ENCODE measurements around the gene PGA5.
A peak's percentile ranks its signal among the peaks of the same experiment; 100 is the strongest.
"Not testable (repeated sequence)": the region's sequence is repeated elsewhere in the genome, so short reads cannot be mapped to it uniquely, and the experiment has no call there.

PGA5 gene

DNA sequence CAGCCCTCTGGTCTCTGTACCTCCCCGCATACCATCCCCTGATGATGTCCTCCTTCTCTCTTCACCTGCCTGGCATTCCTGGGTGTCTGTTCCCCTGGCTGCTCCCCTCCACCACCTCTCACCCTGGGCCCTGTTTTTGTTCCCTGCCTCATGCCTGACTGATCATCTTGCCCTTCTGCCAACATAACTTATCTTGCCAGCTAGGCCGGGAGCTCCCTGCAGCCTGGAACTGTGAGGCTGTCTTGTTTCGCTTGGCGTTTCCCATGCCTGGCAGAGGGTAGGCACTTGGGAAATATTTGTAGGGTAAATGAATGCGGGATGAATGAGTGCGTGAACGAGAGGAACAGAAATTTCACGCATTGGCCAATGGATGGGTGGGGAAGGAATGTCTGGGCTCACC is 8.2 kb downstream of the PGA5 start:
- H3K9me3 Mint-ChIP-seq, H3K4me3 Mint-ChIP-seq, H3K36me3 Mint-ChIP-seq, H3K4me1 Mint-ChIP-seq, ATAC-seq, H3K27ac Mint-ChIP-seq: not testable (repeated sequence)
- H3K27me3 Mint-ChIP-seq: peaks cover 14% of the 10 kb centered on the region

DNA sequence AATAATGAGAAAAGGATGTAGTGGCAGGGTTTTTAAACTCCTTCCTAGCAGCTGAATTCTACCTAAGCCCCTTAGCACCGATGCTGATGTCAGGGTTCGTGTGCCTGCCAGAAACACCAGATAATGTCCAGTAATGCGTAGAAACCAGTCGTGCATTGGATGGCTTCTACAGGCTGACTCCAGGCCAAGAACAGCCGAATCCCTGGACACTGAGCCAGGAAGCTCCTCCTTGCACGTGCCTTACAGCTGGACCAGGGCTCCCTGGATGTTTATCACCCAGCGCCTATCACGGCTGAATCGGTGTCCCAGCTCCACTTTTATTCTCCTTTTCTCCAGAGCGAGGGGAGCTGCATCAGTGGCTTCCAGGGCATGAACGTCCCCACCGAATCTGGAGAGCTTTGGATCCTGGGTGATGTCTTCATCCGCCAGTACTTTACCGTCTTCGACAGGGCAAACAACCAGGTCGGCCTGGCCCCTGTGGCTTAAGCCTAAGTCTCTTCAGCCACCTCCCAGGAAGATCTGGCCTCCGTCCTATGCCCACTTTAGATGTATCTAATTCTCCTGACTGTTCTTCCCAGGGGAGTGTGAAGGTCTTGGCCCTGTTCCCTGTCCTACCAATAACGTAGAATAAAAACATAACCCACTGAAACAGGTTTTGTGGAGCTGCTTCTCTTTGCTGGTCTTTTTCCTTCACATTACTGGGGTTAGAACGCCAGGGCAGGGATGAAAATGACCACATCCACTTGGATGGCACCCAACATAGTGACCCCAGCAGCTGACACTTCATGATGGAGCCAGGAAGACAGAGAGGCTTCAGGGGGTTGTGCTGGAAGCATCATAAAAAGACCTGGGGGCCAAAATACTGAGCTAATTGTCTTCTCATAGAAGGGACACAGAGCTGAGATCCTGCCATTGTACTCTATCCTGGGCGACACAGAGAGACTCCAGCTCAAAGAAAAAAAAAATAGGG is 10.1 kb downstream of the PGA5 start:
- not testable (repeated sequence) for ATAC-seq, H3K9me3 Mint-ChIP-seq, H3K4me3 Mint-ChIP-seq, H3K27ac Mint-ChIP-seq, H3K36me3 Mint-ChIP-seq
- peaks cover 14% of the 10 kb centered on the region for H3K27me3 Mint-ChIP-seq
- peaks cover 14% of the 10 kb centered on the region for H3K4me1 Mint-ChIP-seq

DNA sequence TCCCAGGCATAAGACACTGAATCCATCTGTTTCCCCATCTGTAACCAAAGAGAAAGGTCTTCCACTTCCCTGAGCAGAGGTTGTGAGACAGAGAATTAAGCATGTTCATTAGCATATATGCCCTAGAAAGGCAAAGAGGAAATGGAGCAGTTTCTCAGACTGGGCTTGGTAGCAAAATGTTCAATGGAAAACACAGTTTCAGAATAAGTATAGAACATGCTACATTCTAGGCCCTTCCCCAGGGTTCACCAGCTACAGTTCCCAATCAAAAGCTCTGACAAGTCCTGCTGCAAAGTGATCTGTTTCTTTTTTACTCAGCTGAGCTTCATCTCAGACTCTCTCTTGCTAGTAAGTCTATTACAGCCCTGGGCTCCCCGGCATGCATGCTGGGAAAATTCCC is 11.4 kb downstream of the PGA5 start:
- not testable (repeated sequence) for H3K27ac Mint-ChIP-seq, H3K9me3 Mint-ChIP-seq, H3K4me3 Mint-ChIP-seq, H3K36me3 Mint-ChIP-seq
- peak; percentile 43 for ATAC-seq
- H3K4me1 Mint-ChIP-seq: peaks cover 14% of the 10 kb centered on the region
- H3K27me3 Mint-ChIP-seq: peaks cover 14% of the 10 kb centered on the region

DNA sequence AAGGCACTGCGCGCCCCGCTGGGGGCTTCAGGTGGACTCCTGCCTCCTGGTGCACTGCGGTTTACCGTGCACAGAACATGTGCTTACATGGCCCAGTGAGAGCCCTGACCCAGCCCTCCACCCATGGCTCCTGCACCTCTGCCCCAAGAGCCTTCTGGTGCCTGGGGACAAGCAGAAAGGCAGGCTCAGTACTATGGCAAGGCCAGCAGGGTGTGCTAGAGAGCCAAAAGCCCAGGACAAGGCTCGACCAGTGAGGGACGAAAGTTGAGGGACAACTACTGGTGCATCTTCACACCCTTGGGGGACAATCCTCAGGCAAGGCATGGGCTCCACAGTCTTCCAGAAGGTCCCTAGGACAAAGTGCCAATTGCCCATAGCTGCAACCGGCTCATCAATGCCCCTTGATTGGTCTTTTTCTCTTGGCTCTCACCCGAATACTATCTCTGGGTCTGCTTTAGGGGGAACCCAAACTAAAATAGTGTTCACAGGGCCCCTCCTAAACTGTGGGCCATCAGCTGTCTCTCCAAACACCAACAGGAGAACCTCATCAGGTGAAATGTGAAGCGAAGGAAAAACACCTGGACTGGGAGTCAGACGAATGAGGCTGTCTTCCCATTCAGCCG is 13.5 kb downstream of the PGA5 start:
- peak; percentile 71 for ATAC-seq
- Mint-ChIP-seq H3K4me3 (no peak overlapping the region), H3K4me1 (peaks cover 14% of the 10 kb centered on the region), H3K36me3 (no peaks in the 10 kb centered on the region), H3K27ac (no peak overlapping the region), H3K27me3 (peaks cover 6% of the 10 kb centered on the region), H3K9me3 (no peaks in the 10 kb centered on the region)

DNA sequence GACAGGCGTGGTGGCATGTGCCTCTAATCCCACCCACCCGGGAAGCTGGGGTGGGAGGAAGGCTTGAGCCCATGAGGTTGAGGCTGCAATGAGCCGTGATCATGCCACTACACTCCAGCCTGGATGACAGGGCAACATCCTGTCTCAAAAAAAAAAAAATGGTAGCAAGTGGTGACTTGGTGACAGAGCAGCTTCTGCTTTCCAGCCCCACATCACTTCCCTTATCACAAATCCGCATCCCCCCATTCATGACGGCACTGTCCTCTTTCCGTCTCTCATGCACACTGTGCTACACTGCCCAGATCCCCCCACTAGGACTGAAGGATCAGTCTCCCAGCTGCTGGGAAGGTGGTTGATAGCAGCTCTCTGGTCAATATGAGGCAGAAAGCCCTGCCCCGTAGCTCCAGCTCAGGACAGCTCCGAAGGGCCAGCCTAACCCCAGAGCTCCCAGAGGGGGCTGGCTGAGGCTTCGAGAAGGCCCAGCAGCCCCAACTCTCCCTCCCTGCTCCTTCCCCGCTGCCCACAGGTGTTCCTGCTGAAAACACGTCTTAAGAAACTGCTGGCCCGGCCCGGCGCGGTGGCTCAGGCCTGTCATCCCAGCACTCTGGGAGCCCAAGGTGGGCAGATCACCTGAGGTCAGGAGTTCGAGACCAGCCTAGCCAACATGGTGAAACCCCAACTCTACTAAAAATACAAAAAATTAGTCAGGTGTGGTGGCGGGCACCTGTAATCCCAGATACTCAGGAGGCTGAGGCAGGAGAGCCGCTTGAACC is 15.9 kb downstream of the PGA5 start:
- Mint-ChIP-seq H3K9me3 (no peaks in the 10 kb centered on the region), H3K27ac (no peak overlapping the region), H3K27me3 (no peaks in the 10 kb centered on the region), H3K4me1 (peaks cover 11% of the 10 kb centered on the region), H3K4me3 (no peak overlapping the region), H3K36me3 (no peaks in the 10 kb centered on the region)
- no peak for ATAC-seq

DNA sequence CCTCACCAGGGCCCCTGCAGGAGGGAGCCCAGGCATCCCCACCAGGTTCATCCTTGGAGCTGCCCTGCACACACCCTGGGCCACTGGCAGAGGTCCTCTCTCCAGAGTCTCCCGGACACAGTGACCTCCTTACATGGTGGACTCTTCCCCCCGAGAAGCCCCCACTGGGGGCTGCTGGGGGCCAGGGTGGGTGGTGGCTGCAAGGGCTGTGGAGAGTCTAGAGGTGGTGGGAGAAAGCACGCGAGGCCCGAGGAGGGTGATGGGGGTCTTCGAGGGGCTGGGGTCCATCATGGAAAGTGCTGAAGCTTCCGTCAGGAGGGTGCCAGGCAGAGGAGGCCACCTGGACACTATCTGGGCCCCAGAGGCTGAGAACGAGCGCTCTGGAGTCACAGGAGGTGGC is 17.6 kb downstream of the PGA5 start:
- no peaks in the 10 kb centered on the region for H3K9me3 Mint-ChIP-seq
- peaks cover 7% of the 10 kb centered on the region for H3K4me1 Mint-ChIP-seq
- no peak for ATAC-seq
- no peak overlapping the region for H3K4me3 Mint-ChIP-seq
- no peaks in the 10 kb centered on the region for H3K27me3 Mint-ChIP-seq
- H3K36me3 Mint-ChIP-seq: no peaks in the 10 kb centered on the region
- H3K27ac Mint-ChIP-seq: no peak overlapping the region

DNA sequence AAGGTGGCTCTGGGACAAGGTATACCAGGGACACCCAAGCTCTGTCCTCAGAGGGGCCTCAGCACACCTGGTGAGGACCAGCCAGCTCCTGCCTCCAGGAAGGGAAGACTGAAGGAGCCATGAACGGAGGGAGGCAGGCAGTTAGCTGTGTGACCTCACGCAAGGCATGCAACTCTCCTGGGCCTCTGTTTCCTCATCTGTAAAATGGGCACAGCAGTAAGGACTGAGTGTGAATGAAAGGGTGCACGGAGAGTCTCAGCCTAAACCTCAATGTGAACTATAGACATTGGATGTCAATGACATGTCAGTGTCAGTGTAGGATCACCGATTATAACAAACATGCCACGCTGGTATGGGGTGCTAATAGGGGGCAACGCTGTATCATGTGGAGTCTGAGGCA is 18.4 kb downstream of the PGA5 start:
- Mint-ChIP-seq H3K27ac (no peak overlapping the region), H3K27me3 (no peaks in the 10 kb centered on the region), H3K9me3 (no peaks in the 10 kb centered on the region), H3K4me1 (peaks cover 4% of the 10 kb centered on the region), H3K36me3 (no peaks in the 10 kb centered on the region), H3K4me3 (no peak overlapping the region)
- ATAC-seq: no peak

DNA sequence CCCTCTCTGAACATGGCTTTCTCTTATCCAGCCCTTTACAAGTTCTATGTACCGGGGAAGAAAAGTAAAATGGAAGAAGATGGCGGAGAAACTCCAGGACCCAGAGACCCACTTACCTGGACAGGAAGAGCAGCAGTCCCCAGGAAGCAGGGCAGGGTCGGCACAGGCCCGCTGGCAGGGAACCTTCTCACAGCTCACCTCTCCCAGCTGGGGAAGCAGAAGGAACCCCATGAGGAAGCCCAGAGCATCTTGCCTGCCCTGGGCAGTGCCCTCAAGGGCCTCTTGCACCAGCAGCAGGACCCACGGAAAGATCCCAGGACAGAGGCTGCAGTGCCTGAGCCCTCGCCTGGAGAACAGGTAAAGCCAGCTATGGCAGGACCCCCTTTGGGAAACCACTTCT is 23.4 kb downstream of the PGA5 start:
- no peak overlapping the region for H3K4me3 Mint-ChIP-seq
- H3K4me1 Mint-ChIP-seq: no peaks in the 10 kb centered on the region
- no peaks in the 10 kb centered on the region for H3K9me3 Mint-ChIP-seq
- H3K27me3 Mint-ChIP-seq: no peaks in the 10 kb centered on the region
- H3K36me3 Mint-ChIP-seq: no peaks in the 10 kb centered on the region
- H3K27ac Mint-ChIP-seq: no peak overlapping the region
- ATAC-seq: no peak

DNA sequence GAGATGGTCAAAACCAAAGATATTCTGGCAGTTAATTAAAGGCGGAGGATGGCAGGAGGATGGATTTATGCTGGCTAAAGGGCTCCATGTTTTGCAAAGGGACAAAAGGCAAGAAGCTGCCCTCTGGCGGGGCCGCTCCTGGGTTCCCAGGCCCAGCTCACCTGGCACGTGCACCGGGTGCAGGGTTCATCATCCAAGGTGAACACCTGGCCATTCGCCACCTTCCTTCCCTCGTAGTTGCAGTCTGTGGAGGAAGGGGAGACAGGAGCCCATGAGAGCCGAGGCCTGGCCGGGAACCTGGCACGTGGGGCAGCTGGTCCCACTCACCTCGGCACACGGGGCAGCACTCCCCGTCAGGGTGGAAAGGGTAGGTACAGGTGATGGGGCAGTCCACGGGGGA is 23.8 kb downstream of the PGA5 start:
- H3K27me3 Mint-ChIP-seq: no peaks in the 10 kb centered on the region
- ATAC-seq: no peak
- no peak overlapping the region for H3K4me3 Mint-ChIP-seq
- H3K4me1 Mint-ChIP-seq: no peaks in the 10 kb centered on the region
- H3K36me3 Mint-ChIP-seq: no peaks in the 10 kb centered on the region
- H3K9me3 Mint-ChIP-seq: no peaks in the 10 kb centered on the region
- no peak overlapping the region for H3K27ac Mint-ChIP-seq

DNA sequence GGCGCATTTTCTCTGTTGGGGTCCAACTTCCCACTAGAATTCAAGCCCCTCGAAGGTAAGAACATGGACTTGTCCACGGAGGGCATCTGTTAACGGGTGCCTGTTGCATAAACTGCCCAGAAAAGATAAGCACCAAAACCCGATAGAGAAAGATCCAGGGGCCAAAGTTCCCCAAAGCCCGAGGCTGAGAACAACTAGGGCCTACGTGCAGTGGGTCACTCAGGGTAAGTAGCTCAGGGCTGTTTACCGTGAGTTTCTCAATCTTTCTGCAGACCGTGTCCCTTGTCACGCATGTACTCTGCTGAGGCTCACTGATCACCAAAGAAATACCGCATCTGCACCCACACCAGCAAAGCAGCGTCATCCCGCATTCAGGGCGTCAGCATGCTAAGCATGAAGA is 24.4 kb downstream of the PGA5 start:
- H3K27ac Mint-ChIP-seq: no peak overlapping the region
- H3K9me3 Mint-ChIP-seq: no peaks in the 10 kb centered on the region
- no peak for ATAC-seq
- no peak overlapping the region for H3K4me3 Mint-ChIP-seq
- H3K27me3 Mint-ChIP-seq: no peaks in the 10 kb centered on the region
- H3K36me3 Mint-ChIP-seq: no peaks in the 10 kb centered on the region
- H3K4me1 Mint-ChIP-seq: no peaks in the 10 kb centered on the region

DNA sequence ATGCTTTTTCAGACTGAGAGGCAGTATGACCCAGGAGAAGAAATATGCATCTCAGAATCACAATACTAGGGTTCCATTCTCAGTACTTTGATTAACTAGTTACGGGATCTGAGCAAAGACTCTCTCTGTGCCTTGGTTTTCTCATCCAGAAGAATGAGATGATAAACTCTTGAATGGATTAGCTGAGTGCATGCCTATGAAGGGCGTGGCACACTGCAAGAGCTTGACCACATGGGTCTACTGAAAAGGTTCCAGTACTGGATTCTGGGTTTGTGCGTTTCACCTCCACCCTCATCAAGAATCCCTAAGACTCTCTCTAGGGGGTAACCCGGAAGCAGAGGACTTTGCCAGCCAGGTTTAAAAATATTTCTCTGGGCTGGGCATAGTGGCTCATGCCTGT is 25.6 kb downstream of the PGA5 start:
- Mint-ChIP-seq H3K4me1 (no peaks in the 10 kb centered on the region), H3K27ac (no peak overlapping the region), H3K36me3 (no peaks in the 10 kb centered on the region), H3K4me3 (no peak overlapping the region), H3K27me3 (no peaks in the 10 kb centered on the region), H3K9me3 (no peaks in the 10 kb centered on the region)
- ATAC-seq: no peak

DNA sequence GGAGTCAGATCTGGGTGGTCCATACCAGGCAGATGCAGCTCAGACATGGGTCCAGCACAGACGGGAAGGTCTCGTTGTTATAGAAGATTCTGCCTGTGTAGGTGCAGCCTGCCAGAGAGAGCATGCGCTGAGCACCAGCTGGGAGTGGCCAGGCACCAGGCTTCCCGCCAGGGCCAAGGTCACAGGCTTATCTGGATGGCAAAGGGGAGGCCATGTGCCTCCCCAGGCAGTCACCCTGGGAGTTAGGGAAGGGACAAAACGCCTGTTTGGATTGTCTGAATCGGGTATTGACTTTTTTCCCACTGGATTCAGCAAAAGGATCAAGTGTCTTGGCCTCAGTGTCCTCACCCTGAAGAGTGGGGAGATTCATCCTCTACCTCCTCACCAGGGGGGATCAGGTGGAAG is 26.5 kb downstream of the PGA5 start:
- no peak for ATAC-seq
- Mint-ChIP-seq H3K27ac (no peak overlapping the region), H3K4me1 (no peaks in the 10 kb centered on the region), H3K36me3 (no peaks in the 10 kb centered on the region), H3K27me3 (no peaks in the 10 kb centered on the region), H3K4me3 (no peak overlapping the region), H3K9me3 (no peaks in the 10 kb centered on the region)

DNA sequence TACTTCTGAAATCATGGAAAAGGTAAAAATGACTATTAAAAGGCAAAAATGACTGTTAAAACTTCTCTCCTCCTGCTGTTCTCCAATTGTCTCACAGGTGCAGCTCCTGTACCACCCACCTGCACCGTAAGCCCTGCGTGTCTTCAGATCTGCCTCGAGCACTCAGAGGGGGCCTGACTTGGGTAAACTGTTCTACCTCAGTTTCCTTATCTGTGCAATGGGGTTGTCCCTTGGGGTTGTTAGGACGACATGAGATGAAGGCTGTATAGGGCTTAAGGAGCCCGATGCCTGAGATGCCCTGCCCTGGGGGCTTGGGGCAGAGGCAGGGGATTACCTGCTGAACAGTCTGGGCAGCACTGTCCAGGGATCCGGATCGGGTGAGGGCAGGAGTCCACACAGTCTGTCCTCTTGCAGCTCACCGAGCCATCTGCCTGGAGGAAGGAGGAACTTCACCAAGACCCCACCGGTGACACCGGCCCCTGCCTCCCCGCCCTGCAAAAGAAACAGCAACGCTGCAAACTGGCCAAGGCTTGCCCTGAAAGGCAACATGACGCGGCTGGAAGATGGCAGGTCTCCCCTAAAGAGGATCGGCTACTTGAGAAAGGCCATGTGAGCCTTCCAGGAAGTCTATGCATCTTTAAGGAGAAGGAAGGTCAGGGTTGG is 27.7 kb downstream of the PGA5 start:
- H3K27me3 Mint-ChIP-seq: no peaks in the 10 kb centered on the region
- H3K9me3 Mint-ChIP-seq: no peaks in the 10 kb centered on the region
- ATAC-seq: no peak
- no peak overlapping the region for H3K4me3 Mint-ChIP-seq
- H3K4me1 Mint-ChIP-seq: no peaks in the 10 kb centered on the region
- H3K36me3 Mint-ChIP-seq: no peaks in the 10 kb centered on the region
- no peak overlapping the region for H3K27ac Mint-ChIP-seq

DNA sequence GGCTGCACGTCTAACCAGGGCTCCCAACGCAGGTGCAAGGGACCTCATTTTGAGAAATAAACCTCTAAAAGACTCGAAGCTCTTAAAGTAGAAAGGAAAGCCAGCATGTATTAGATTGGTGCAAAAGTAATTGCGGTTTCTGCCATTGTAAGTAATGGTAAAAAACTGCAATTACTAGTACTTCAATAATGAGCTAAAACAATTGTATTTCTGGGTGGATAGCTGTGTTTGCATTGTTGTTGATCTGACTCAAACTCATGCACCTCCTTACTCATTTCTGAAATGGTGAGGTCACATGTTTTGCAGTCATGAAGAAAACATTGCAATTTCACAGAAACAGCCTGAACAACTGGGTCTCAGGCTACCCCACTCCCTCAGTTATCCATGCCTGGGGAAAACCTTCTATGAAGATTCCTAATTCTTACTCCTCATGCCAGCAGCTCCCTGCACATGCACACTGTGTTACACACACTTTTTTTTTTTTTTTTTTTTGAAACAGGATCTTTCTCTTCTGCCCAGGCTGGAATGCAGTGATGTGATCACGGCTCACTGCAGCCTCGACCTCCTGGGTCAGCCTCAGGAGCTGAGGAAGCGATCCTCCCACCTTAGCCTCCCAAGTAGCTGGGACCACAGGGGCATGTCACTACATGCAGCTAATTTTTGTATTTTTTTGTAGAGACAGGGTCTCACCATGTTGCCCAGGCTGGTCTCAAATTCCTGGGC is 29.5 kb downstream of the PGA5 start:
- Mint-ChIP-seq H3K36me3 (no peaks in the 10 kb centered on the region), H3K27me3 (no peaks in the 10 kb centered on the region), H3K9me3 (no peaks in the 10 kb centered on the region), H3K27ac (no peak overlapping the region), H3K4me3 (no peak overlapping the region), H3K4me1 (no peaks in the 10 kb centered on the region)
- no peak for ATAC-seq

DNA sequence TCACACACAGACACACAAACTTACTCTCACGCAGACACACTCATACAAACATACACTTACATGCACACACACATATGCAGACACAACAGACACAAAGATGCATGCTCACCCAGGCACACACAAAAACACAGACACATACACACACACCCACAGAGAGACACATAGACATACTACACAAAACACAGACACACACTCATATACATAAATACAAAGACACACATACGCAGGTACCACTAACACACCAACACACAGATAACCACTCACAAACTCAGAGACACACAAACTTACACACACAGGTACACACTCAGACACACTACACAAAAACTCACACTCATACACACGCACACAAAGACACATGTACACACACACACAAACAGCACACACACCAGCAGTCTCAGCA is 31.8 kb downstream of the PGA5 start:
- H3K27ac Mint-ChIP-seq: no peak overlapping the region
- ATAC-seq: no peak
- no peaks in the 10 kb centered on the region for H3K27me3 Mint-ChIP-seq
- no peaks in the 10 kb centered on the region for H3K36me3 Mint-ChIP-seq
- no peaks in the 10 kb centered on the region for H3K9me3 Mint-ChIP-seq
- H3K4me1 Mint-ChIP-seq: no peaks in the 10 kb centered on the region
- no peak overlapping the region for H3K4me3 Mint-ChIP-seq

All from stimulated activated memory B cell treated with anti-CD40 and anti-IgM and Interleukin-4, amounts not matched to agents 10 μg/mL and 1 μg/mL and 100 μg/mL, for 72 hours (primary cell).